ENCODE data around the gene LLGL2.

Gene LLGL2

GRCh38 chr17:75549246-75550138, 24.0 kb downstream of the LLGL2 start:
- DNase-seq (ENCODE audit: low read depth in 2 of 2), result no peak

GRCh38 chr17:75550139-75550465, 24.6 kb downstream of the LLGL2 start:
- DNase-seq (ENCODE audit: low read depth in 2 of 2), result no peak

- no peak for DNase-seq (ENCODE audit: low read depth in 2 of 2)
Measured at GRCh38 chr17:75551266-75551665, 25.8 kb downstream of the LLGL2 start.

GRCh38 chr17:75552425-75553294, 27.2 kb downstream of the LLGL2 start:
- DNase-seq (ENCODE audit: low read depth in 2 of 2), result no peak

- DNase-seq (ENCODE audit: low read depth in 2 of 2), result no peak
Measured at GRCh38 chr17:75553295-75554110, 28.0 kb downstream of the LLGL2 start.

- DNase-seq (ENCODE audit: low read depth in 2 of 2), result no peak
Measured at GRCh38 chr17:75555679-75556153, 30.2 kb downstream of the LLGL2 start.

- DNase-seq (ENCODE audit: low read depth in 2 of 2), result no peak
Measured at GRCh38 chr17:75557075-75557851, 31.8 kb downstream of the LLGL2 start.

- DNase-seq (ENCODE audit: low read depth in 2 of 2), result no peak
Measured at GRCh38 chr17:75557852-75558665, 32.6 kb downstream of the LLGL2 start.

GRCh38 chr17:75558666-75559530, 33.4 kb downstream of the LLGL2 start:
- no peak for DNase-seq (ENCODE audit: low read depth in 2 of 2)

GRCh38 chr17:75559958-75560533, 34.5 kb downstream of the LLGL2 start:
- no peak for DNase-seq (ENCODE audit: low read depth in 2 of 2)

- DNase-seq (ENCODE audit: low read depth in 2 of 2), result no peak
Measured at GRCh38 chr17:75561927-75562603, 36.6 kb downstream of the LLGL2 start.

- DNase-seq (ENCODE audit: low read depth in 2 of 2), result no peak
Measured at GRCh38 chr17:75563063-75563758, 37.7 kb downstream of the LLGL2 start.

- no peak for DNase-seq (ENCODE audit: low read depth in 2 of 2)
Measured at GRCh38 chr17:75564195-75564594, 38.7 kb downstream of the LLGL2 start.

GRCh38 chr17:75565066-75565465, 39.6 kb downstream of the LLGL2 start:
- no peak for DNase-seq (ENCODE audit: low read depth in 2 of 2)

- no peak for DNase-seq (ENCODE audit: low read depth in 2 of 2)
Measured at GRCh38 chr17:75565618-75566017, 40.1 kb downstream of the LLGL2 start.

GRCh38 chr17:75566416-75566815, 40.9 kb downstream of the LLGL2 start:
- no peak for DNase-seq (ENCODE audit: low read depth in 2 of 2)

GRCh38 chr17:75566834-75567233, 41.3 kb downstream of the LLGL2 start:
- no peak for DNase-seq (ENCODE audit: low read depth in 2 of 2)
